Endometrial microvascular endothelial cells (primary cell): ENCODE measurements around the gene ADSS1. TPM values are rescaled to one million over a fixed set of nuclear protein-coding genes. Genes with fewer than 3 reads are reported as not detected.

ENCODE experiments used
- in situ Hi-C: cut with HindIII; loops from 2 replicates; pipeline ENCODE4 v1.10.0; 2017; ENCODE audit warnings: low sequenced_read_pairs, low pct_unique_long_range_greater_than_20kb; ENCODE audit errors: inconsistent ontology term
- total RNA-seq: library from RNA; depleted of rRNA; stranded (reverse); fragments of >200 nt; gene quantifications from one replicate; pipeline ENCODE4 v1.2.3, GENCODE V29; 2015; ENCODE audit errors: inconsistent ontology term

The ADSS1 gene
- not detected for total RNA-seq

GRCh38 chr14:104723651-104724406 is at the start of gene ADSS1:
ADSS1 (plus strand) TSS chr14:104724229; CDS start chr14:104724271, 42 bp downstream.
- in situ Hi-C loops: no loop called here

DNA sequence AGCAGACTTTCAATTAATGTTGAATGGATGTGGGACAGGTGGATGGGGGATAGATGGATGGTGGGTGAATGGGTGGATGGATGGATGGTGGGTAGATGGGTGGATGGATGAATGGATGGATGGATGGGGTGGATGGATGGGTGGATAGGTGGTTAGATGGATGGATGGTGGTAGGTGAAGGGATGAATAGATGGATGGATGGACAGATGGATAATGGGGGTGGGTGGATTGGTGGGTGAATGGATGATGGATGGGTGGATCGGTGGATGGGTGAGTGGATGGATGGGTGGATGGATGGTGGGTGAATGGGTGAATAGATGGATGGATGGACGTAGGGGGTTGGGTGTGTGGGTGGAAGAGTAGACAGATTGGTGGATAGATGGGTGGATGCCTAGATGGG is 48.6 kb upstream of the ADSS1 start:
- in situ Hi-C loops: no loop called here

DNA sequence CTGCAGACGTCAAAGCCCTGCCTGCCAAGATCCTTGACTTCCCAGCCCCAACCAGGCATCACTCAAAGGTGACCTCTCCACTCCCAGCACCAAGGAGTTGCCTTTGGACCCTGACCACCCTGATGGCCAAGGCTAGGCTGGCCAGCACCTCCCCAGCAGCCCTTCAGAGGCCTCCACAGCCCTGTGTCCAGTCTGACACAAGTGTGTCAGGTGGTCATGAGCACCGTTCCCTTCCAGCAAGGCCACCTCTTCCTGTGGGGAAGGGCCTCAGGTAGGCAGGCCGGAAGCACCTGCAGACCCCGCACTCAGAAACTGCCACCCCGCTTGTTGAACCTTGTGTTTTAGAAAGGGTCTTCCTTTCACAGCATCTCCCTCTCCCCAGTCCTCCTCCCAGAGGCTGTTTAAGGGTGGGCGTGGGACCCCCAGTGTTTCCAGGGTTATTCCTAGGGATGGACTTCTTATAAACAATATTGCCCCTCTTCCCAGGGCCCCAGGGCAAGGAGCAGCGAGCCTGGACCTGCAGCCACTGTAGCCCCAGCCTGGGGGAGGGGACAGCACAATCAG is 47.8 kb upstream of the ADSS1 start:
- in situ Hi-C loops: no loop called here

DNA sequence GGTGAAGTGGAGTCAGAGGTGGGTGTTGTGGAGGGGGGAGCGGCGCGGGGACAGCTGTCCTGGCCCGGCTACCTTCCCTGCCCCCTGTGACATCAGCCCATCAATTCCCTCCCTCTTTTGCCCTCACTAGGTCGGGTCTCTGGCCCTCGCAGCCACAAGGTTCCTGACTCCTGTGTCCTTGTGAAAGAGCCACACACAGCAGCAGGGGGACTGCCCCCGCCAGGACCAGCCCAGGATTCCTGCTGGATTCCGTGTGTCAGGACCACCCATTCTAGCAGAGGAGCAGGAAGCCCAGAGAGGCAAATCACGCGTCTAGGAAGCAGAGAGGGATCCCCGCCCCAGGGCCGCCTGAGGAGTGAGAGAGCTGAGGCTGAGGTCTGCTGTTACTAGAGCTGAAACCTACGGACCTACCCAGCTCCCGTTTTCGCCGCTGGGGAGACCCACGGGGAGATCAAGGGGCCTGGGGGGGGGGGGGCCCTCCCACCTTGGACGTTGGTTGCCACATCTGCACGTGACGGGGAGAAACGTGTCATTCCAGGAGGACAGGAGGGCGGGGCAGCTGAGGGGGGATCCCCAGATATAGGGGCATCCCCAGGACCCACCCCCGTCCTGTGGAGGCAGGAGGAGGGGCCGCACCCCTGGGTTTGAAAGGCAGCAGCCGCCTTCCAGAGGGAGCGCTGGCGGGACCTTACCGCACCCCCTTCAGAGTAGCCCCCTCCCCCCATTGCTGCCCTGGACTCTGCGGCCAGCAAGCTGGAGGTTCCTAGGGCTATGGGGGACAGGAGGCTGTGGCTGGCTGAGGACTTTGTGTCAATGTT is 47.1 kb upstream of the ADSS1 start:
- in situ Hi-C loops: no loop called here

DNA sequence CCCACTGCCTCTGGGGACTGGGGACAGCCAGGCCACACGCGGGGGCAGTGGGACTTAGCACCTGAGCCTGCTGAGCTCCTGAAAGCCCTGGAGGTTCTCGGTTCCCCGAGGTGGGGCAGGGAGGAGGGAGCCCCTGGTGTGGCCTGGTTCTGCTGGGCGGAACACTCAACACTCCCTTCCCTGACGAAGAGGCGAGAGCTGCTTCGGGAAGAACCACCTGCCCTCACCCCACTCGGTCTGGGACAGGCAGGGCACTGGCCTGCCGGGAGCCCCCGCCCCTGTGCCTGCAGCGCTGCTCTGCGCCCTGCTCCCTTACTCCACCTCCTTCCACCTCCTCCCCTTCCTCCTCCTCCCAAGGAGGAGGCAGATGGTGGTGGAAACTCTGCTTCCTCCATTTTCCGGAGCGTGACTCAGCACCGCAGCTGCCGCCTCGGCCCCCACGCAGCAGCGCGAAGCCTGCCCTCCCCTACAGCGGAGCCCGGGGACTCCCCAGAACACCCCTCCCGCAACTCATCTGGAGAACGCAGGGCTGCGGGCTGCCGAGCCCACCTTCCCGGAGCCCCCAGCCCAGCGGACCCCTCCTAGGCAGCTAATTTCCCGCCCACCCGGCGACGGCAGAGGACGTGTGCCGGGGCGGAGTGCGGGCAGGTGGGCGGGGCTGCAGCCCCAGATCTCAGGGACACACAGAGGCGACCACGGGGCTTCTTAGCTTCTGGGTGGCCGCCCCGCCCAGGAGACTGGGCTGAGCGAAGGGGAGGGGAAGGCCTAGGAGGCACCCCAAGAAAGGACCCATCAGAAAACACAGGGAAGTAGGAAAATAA is 46.3 kb upstream of the ADSS1 start:
- in situ Hi-C loops: no loop called here

- in situ Hi-C loops: no loop called here
These were observed 45.7 kb upstream of the ADSS1 start for GRCh38 chr14:104678346-104678745.

DNA sequence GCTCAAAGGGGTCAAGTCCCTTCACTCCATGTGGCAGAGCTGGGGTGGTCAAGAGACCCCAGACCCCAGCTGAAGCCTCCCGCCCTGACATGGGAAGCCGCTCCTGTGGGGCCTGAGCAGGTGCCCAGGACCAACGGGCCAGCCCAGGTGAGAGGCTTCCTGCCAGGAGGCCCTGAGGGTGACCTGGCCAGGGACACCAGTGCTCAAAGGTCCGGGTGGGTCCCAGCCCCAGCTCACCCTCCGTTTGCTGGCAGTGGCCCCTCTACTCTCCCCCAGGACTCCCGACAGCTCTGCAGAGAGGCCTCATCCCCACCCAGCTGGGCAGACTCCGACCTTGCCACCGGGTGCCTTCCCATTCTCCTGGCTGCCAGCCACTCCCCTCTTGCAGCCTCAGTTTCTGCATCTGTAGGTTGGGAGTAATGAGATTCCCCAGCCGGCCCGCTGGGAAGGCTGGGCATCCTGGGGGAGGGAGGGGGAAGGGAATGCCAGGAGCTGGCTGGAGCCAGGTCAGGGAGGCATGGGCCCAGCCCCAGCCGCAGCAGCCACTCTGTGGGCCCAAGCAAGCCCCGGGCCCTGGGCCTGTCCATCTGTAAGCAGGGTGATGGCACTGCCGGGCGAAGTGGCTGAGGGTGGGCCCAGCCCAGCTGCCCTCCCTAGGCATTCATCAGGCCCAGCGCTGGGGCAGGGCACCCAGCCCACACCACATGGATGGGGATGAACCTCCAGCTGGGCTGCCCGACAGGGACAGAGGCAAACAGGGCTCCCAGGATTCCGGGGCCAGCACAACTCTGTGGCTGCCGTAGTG is 44.9 kb upstream of the ADSS1 start:
- in situ Hi-C loops: no loop called here

- in situ Hi-C loops: no loop called here
These were observed 43.8 kb upstream of the ADSS1 start for GRCh38 chr14:104680056-104680805.

GRCh38 chr14:104680806-104681688 is 43.0 kb upstream of the ADSS1 start:
- in situ Hi-C loops: no loop called here

- in situ Hi-C loops: no loop called here
These were observed 42.3 kb upstream of the ADSS1 start for GRCh38 chr14:104681689-104682074.

- in situ Hi-C loops: no loop called here
These were observed 41.9 kb upstream of the ADSS1 start for GRCh38 chr14:104682107-104682593.

GRCh38 chr14:104683653-104684448 is 40.2 kb upstream of the ADSS1 start:
- in situ Hi-C loops: no loop called here

GRCh38 chr14:104684449-104684821 is 39.6 kb upstream of the ADSS1 start:
- in situ Hi-C loops: no loop called here

DNA sequence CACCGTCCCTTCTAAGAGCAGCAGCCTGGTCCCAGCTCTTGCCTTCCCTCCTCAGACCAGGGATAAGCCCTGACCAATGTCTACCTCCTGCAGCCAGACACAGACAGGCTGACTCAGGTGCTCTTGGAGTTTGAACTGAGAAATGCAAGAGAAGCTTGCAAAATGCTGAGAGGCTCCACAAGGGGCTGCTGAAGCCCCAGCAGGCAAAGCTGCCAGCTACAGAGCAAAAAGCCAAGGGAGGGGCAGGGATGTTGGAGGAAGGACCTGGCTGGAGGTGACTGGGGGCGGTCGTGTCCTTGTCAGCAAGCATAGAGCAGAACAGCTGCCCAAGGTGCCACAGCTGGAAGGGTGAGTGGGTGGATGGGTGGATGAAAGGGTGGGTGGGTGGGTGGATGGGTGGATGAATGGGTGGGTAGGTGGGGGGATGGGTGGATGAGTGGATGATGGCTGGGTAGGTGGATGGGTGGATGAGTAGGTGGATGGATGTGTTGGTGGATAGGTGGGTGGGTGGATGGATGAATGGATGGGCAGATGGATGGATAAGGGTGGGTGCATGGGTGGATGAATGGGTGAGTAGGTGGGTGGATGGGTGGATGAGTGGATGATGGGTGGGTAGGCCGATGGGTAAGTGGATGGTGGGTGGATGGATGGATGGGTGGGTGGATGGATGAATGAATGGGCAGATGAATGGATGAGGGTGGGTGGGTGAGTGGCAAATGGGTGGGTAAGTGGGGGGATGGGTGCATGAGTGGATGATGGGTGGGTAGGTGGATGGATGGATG is 38.6 kb upstream of the ADSS1 start:
- in situ Hi-C loops: no loop called here

DNA sequence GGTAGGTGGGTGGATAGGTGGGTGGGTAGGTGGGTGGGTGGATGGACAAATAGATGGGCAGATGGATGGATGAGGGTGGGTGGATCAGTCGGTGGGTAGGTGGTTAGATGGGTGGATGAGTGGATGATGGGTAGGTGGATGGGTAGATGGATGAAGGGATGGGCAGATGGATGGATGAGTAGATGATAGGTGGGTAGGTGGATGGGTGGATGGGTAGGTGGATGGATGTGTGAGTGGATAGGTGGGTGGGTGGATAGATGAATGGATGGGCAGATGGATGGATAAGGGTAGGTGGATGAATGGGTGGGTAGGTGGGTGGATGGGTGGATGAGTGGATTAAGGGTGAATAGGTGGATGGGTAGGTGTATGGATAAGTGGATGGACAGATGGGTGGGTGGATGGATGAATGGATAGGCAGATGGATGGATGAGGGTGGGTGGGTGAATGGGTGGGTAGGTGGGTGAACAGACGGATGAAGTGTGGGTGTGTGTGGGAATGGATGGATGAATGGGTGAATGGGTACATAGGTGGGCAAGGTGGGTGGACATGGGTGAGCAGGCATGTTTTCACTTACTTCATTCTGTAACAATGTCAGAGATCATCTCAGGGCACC is 37.9 kb upstream of the ADSS1 start:
- in situ Hi-C loops: no loop called here
